AG04449 (cell line): ENCODE results near the gene CILP2.

Source experiments
- CTCF ChIA-PET: fragments of 350-600 bp; formaldehyde crosslinking; extraction: SDS; loops from one replicate; lab custom pipeline; 2021; ENCODE audit warnings: antibody characterized with exemption; lab: Yijun Ruan, JAX
- POLR2A ChIA-PET: fragments of 400-600, 350-600 bp; formaldehyde crosslinking; extraction: SDS; loops from one replicate; lab custom pipeline; 2020; ENCODE audit warnings: antibody characterized with exemption, inconsistent platforms; lab: Yijun Ruan, JAX
- DNase-seq: peaks from one replicate; pipeline ENCODE4 v3.0.0-alpha.2; 2010; ENCODE audit warnings: low read depth, low spot score
- H3K4me3 ChIP-seq: 2 replicates; pipeline ENCODE4 v1.5.1; 2011; ENCODE audit warnings: low read depth, mild to moderate bottlenecking, control low read depth, low read length
- TF ChIP-seq, protein P1 (sequence below): IDR thresholded peaks from one replicate; pipeline ENCODE4 v1.5.1; 2011; ENCODE audit warnings: mild to moderate bottlenecking, moderate library complexity, low read length, control low read depth, inconsistent platforms; ENCODE audit not compliant: insufficient read depth; ENCODE audit errors: missing control alignments

CILP2 gene

DNA sequence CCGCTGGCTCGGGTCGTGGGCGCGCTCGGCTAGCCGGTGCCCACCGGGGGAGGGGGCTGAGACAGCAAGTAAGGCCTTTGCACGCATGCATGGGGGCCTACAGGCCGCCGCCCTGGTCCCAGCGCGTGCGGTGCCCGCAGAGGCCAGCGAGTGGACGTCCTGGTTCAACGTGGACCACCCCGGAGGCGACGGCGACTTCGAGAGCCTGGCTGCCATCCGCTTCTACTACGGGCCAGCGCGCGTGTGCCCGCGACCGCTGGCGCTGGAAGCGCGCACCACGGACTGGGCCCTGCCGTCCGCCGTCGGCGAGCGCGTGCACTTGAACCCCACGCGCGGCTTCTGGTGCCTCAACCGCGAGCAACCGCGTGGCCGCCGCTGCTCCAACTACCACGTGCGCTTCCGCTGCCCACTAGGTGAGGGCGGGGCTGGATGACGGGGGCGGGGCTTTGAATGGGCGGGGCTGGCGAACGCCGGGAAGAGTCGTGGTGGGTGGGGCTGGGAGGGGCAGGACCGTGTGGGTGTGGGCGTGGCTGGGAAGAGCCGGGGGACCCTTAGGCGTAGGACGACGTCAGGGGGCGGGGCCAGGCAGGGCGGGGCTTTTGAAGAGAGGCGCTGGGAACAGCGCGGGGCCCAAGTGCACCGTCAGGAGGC is 2.1 kb downstream of the CILP2 start:
- ChIA-PET POLR2A (interaction anchor here (0.7 kb wide), 1 partner anchor 99 kb away, joined by 3 read pairs; no protein-coding TSS in a partner anchor), CTCF (interaction anchor here (0.7 to 3.5 kb wide), 4 partner anchors 8 to 104 kb away, joined by 4 to 29 read pairs (median 5); no protein-coding TSS in a partner anchor)
- TF ChIP-seq, protein P1, sequence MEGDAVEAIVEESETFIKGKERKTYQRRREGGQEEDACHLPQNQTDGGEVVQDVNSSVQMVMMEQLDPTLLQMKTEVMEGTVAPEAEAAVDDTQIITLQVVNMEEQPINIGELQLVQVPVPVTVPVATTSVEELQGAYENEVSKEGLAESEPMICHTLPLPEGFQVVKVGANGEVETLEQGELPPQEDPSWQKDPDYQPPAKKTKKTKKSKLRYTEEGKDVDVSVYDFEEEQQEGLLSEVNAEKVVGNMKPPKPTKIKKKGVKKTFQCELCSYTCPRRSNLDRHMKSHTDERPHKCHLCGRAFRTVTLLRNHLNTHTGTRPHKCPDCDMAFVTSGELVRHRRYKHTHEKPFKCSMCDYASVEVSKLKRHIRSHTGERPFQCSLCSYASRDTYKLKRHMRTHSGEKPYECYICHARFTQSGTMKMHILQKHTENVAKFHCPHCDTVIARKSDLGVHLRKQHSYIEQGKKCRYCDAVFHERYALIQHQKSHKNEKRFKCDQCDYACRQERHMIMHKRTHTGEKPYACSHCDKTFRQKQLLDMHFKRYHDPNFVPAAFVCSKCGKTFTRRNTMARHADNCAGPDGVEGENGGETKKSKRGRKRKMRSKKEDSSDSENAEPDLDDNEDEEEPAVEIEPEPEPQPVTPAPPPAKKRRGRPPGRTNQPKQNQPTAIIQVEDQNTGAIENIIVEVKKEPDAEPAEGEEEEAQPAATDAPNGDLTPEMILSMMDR: no peak
- H3K4me3 ChIP-seq: no peak overlapping the region
- DNase-seq: no peak

DNA sequence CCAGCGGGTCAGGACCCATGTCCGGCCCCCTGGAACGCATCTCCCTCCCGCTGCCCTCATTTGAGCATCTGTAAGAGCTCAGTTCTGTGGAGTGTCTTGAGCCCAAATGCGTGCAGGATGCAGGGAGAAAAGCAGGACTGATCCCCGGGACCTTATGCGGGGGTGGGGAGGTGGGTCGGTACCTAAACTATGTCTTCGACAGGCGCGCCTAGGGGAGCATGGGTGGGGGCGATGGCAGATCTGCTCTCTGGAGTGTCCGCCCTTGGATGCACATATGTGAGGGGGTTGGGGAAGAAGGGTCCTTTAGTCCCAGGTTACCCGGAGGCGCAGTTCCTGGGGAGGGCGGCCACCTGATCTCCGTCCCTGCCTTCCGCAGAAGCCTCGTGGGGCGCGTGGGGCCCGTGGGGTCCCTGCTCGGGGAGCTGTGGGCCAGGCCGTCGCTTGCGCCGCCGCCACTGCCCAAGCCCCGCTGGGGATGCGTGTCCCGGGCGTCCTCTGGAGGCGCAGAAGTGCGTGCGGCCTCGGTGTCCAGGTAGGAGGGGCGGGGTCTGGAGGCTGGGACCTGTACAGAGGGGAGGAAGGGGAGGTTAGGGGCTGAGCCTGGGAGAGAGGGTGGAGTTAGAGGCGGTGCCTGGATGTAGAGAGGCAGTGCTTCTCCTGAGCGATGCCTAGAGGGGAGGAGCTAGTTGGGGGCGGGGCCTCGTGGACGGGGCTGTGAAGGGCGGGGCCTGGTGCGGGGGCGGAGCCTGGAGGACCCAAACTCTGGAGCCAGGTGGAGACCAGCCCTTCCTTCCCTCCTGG is 2.9 kb downstream of the CILP2 start:
- ChIA-PET POLR2A (interaction anchor here (0.7 kb wide), 1 partner anchor 98 kb away, joined by 3 read pairs; no protein-coding TSS in a partner anchor), CTCF (interaction anchor here (0.7 to 3.5 kb wide), 4 partner anchors 9 to 103 kb away, joined by 4 to 29 read pairs (median 5); no protein-coding TSS in a partner anchor)
- no peak for DNase-seq
- TF ChIP-seq, protein P1: no peak
- H3K4me3 ChIP-seq: peak overlapping the region; percentile 0; the same call in 1 of the 2 replicates

DNA sequence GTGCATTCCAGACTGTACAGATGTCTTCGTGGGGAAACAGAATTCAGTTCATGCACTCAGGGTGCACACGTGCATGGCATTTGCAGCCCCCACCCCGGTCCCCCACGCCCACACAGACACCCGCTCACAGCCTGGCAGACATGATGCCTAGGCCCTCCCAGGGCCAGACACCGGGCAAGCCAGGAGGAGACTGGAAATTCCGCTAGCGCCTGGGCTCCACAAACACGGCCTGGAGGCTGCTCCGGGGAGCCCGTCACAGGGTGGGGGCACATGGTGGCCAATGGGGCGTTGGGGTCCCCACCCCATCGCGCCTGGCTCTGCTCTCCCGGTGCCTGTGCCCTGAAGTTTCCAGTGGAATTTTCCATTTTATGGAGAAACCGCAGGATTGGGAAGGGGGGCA is 3.6 kb downstream of the CILP2 start:
- no peak for DNase-seq
- H3K4me3 ChIP-seq: no peak overlapping the region
- CTCF ChIA-PET: interaction anchor here (1.6 to 3.5 kb wide), 2 partner anchors 9 to 12 kb away, joined by 4 to 29 read pairs; no protein-coding TSS in a partner anchor
- TF ChIP-seq, protein P1: no peak
- POLR2A ChIA-PET: no interaction called here

DNA sequence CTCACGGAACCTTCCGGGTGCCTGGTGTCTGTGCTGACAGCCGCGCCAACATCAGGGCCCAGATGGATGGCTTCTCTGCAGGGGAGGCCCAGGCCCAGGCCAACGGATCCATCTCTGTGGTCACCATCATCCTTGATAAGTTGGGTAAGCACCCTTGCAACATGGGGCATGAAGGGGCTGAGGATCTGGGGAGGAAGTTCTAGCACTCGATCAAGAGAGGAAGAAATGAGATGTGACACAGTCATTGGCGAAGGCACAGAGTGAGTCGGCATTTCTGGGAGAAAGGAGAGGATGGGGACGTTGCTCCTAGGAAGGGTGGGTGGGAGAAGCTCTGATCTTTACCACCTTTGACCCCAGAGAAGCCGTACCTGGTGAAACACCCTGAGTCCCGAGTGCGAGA is 4.4 kb downstream of the CILP2 start:
- POLR2A ChIA-PET: no interaction called here
- DNase-seq: no peak
- CTCF ChIA-PET: interaction anchor here (1.4 to 2.6 kb wide), 4 partner anchors 10 to 101 kb away, joined by 6 to 12 read pairs (median 10); partner anchors contain the start of gene GMIP
- TF ChIP-seq, protein P1: no peak
- H3K4me3 ChIP-seq: no peak overlapping the region

DNA sequence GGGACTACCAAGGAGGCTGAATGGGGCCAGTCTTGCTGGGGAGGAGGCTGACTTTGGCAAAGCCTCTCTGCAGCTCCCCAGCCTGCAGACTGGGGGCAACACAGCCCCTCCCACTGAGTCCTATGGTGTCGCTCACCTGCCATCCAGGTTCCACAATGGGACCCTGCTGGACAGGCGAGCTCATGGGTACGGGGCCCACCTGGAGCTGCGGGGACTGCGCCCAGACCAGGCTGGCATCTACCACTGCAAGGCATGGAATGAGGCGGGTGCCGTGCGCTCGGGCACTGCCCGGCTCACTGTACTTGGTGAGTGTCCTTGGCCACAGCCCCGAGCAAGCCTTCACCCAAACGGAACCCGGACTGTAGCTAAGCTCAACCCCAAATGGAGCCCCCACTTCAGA is 5.0 kb downstream of the CILP2 start:
- DNase-seq: no peak
- TF ChIP-seq, protein P1: no peak
- CTCF ChIA-PET: interaction anchor here (1.4 to 2.6 kb wide), 4 partner anchors 10 to 101 kb away, joined by 6 to 12 read pairs (median 10); partner anchors contain the start of gene GMIP
- POLR2A ChIA-PET: no interaction called here
- no peak overlapping the region for H3K4me3 ChIP-seq
